Glutamatergic neuron (in vitro differentiated cells): ENCODE results near the gene ZRANB2. TPM values are rescaled to one million over a fixed set of nuclear protein-coding genes. Genes with fewer than 3 reads are reported as not detected.

Experiments
- DNase-seq: peaks from one replicate; pipeline ENCODE4 v3.0.0; 2022
- H3K27ac Mint-ChIP-seq: one replicate; pipeline ENCODE4 v1.8.0; 2020; ENCODE audit warnings: mild to moderate bottlenecking, mixed read lengths, inconsistent platforms; ENCODE audit not compliant: unreplicated experiment
- H3K27me3 Mint-ChIP-seq: one replicate; pipeline ENCODE4 v1.8.0; 2020; ENCODE audit warnings: mild to moderate bottlenecking, moderate library complexity, mixed read lengths, inconsistent platforms; ENCODE audit not compliant: unreplicated experiment
- H3K36me3 Mint-ChIP-seq: one replicate; pipeline ENCODE4 v1.8.0; 2020; ENCODE audit warnings: mild to moderate bottlenecking, mixed read lengths, inconsistent platforms; ENCODE audit not compliant: unreplicated experiment
- H3K4me1 Mint-ChIP-seq: one replicate; pipeline ENCODE4 v1.8.0; 2020; ENCODE audit warnings: mild to moderate bottlenecking, low read depth, mixed read lengths, inconsistent platforms; ENCODE audit not compliant: unreplicated experiment
- H3K4me3 Mint-ChIP-seq: one replicate; pipeline ENCODE4 v1.8.0; 2020; ENCODE audit warnings: mild to moderate bottlenecking, mixed read lengths, inconsistent platforms; ENCODE audit not compliant: unreplicated experiment
- H3K9me3 Mint-ChIP-seq: one replicate; pipeline ENCODE4 v1.8.0; 2020; ENCODE audit warnings: mild to moderate bottlenecking, moderate library complexity, mixed read lengths, inconsistent platforms; ENCODE audit not compliant: unreplicated experiment
- CTCF ChIP-seq: fragments of 200-600 bp; sonication (generic); IDR thresholded peaks from one replicate; pipeline ENCODE4 v1.5.0; 2021; ENCODE audit not compliant: partially characterized antibody, unreplicated experiment
- total RNA-seq: library from RNA; stranded (reverse); fragmentation: NEBNext Ultra II Directional; extraction: Animal tissue kit (Norgen Biotek cat#: 25700); gene quantifications from one replicate; pipeline ENCODE4 v1.2.1, GENCODE V29; 2021; ENCODE audit not compliant: unreplicated experiment

The ZRANB2 gene
- total RNA-seq, 1 donor from 2014 or later: 81.0 TPM

GRCh38 chr1:71074681-71075080, 6.2 kb downstream of the ZRANB2 start:
- DNase-seq: no peak
- Mint-ChIP-seq H3K27me3 (no peaks in the 10 kb centered on the region), H3K4me1 (peaks cover 2% of the 10 kb centered on the region), H3K36me3 (peaks cover 6% of the 10 kb centered on the region), H3K4me3 (no peak overlapping the region), H3K9me3 (no peaks in the 10 kb centered on the region), H3K27ac (no peak overlapping the region)
- TF ChIP-seq CTCF: no peak

- no peaks in the 10 kb centered on the region for H3K27me3 Mint-ChIP-seq
- no peaks in the 10 kb centered on the region for H3K9me3 Mint-ChIP-seq
- no peak for TF ChIP-seq CTCF
- H3K36me3 Mint-ChIP-seq: peaks cover 6% of the 10 kb centered on the region
- no peak overlapping the region for H3K27ac Mint-ChIP-seq
- no peak for DNase-seq
- no peak overlapping the region for H3K4me3 Mint-ChIP-seq
- no peaks in the 10 kb centered on the region for H3K4me1 Mint-ChIP-seq
Observed at GRCh38 chr1:71072273-71072672, 8.6 kb downstream of the ZRANB2 start.

GRCh38 chr1:71071720-71072119, 9.1 kb downstream of the ZRANB2 start:
- no peaks in the 10 kb centered on the region for H3K4me1 Mint-ChIP-seq
- H3K27ac Mint-ChIP-seq: no peak overlapping the region
- TF ChIP-seq CTCF: no peak

GRCh38 chr1:71068325-71069240, 12.3 kb downstream of the ZRANB2 start:
- no peaks in the 10 kb centered on the region for H3K4me1 Mint-ChIP-seq
- no peak overlapping the region for H3K4me3 Mint-ChIP-seq
- no peaks in the 10 kb centered on the region for H3K9me3 Mint-ChIP-seq
- H3K27ac Mint-ChIP-seq: no peak overlapping the region
- peaks cover 6% of the 10 kb centered on the region for H3K36me3 Mint-ChIP-seq
- no peak for TF ChIP-seq CTCF
- DNase-seq: no peak
- H3K27me3 Mint-ChIP-seq: no peaks in the 10 kb centered on the region

More at GRCh38 chr1:71071720-71072119, 9.1 kb downstream of the ZRANB2 start:
- Mint-ChIP-seq H3K27me3 (no peaks in the 10 kb centered on the region), H3K4me3 (no peak overlapping the region), H3K9me3 (no peaks in the 10 kb centered on the region), H3K36me3 (peaks cover 6% of the 10 kb centered on the region)
- no peak for DNase-seq

- no peak for TF ChIP-seq CTCF
- no peak for DNase-seq
- H3K27me3 Mint-ChIP-seq: no peaks in the 10 kb centered on the region
- no peak overlapping the region for H3K27ac Mint-ChIP-seq
- H3K9me3 Mint-ChIP-seq: no peaks in the 10 kb centered on the region
- no peaks in the 10 kb centered on the region for H3K36me3 Mint-ChIP-seq
- no peak overlapping the region for H3K4me3 Mint-ChIP-seq
- H3K4me1 Mint-ChIP-seq: no peaks in the 10 kb centered on the region
Observed at GRCh38 chr1:71054791-71055190, 26.0 kb downstream of the ZRANB2 start.
